GM19438 (cell line): ENCODE results near the gene SEL1L3.

Experiments used
- ATAC-seq: cut with Tn5 transposase; IDR thresholded peaks from one replicate; pipeline ENCODE4 v1.9.1; 2021; ENCODE audit warnings: low read depth; ENCODE audit not compliant: unreplicated experiment

The SEL1L3 gene

GRCh38 chr4:25759101-25759500 is 103.7 kb downstream of the SEL1L3 start:
- ATAC-seq = no peak

GRCh38 chr4:25757452-25757851 is 105.3 kb downstream of the SEL1L3 start:
- no peak for ATAC-seq

GRCh38 chr4:25756503-25756902 is 106.3 kb downstream of the SEL1L3 start:
- no peak for ATAC-seq

- no peak for ATAC-seq
Measured at GRCh38 chr4:25755911-25756310, 106.9 kb downstream of the SEL1L3 start.

GRCh38 chr4:25753239-25753638 is 109.5 kb downstream of the SEL1L3 start:
- no peak for ATAC-seq

- no peak for ATAC-seq
Measured at GRCh38 chr4:25750874-25751273, 111.9 kb downstream of the SEL1L3 start.

GRCh38 chr4:25749150-25749794 is 113.5 kb downstream of the SEL1L3 start:
- no peak for ATAC-seq

- no peak for ATAC-seq
Measured at GRCh38 chr4:25743971-25744370, 118.8 kb downstream of the SEL1L3 start.

GRCh38 chr4:25729564-25729963 is 133.2 kb downstream of the SEL1L3 start:
- no peak for ATAC-seq

- ATAC-seq = no peak
Measured at GRCh38 chr4:25728886-25729285, 133.9 kb downstream of the SEL1L3 start.

- no peak for ATAC-seq
Measured at GRCh38 chr4:25727711-25728493, 134.9 kb downstream of the SEL1L3 start.

- no peak for ATAC-seq
Measured at GRCh38 chr4:25725870-25726269, 136.9 kb downstream of the SEL1L3 start.

- ATAC-seq = no peak
Measured at GRCh38 chr4:25723409-25723808, 139.4 kb downstream of the SEL1L3 start.

- no peak for ATAC-seq
Measured at GRCh38 chr4:25722964-25723363, 139.8 kb downstream of the SEL1L3 start.

- no peak for ATAC-seq
Measured at GRCh38 chr4:25713812-25714211, 149.0 kb downstream of the SEL1L3 start.

GRCh38 chr4:25712611-25713010 is 150.2 kb downstream of the SEL1L3 start:
- ATAC-seq = no peak

GRCh38 chr4:25710637-25711036 is 152.2 kb downstream of the SEL1L3 start:
- no peak for ATAC-seq

GRCh38 chr4:25704516-25704915 is 158.3 kb downstream of the SEL1L3 start:
- ATAC-seq = no peak

GRCh38 chr4:25703731-25704388 is 158.9 kb downstream of the SEL1L3 start:
- no peak for ATAC-seq

- no peak for ATAC-seq
Measured at GRCh38 chr4:25702848-25703247, 159.9 kb downstream of the SEL1L3 start.

- no peak for ATAC-seq
Measured at GRCh38 chr4:25700661-25701060, 162.1 kb downstream of the SEL1L3 start.

- no peak for ATAC-seq
Measured at GRCh38 chr4:25697516-25697915, 165.3 kb downstream of the SEL1L3 start.
